ENCODE measurements around the gene EIF5AL1.
"Not testable (repeated sequence)": the region's sequence is repeated elsewhere in the genome, so short reads cannot be mapped to it uniquely, and the experiment has no call there.

Gene EIF5AL1

DNA sequence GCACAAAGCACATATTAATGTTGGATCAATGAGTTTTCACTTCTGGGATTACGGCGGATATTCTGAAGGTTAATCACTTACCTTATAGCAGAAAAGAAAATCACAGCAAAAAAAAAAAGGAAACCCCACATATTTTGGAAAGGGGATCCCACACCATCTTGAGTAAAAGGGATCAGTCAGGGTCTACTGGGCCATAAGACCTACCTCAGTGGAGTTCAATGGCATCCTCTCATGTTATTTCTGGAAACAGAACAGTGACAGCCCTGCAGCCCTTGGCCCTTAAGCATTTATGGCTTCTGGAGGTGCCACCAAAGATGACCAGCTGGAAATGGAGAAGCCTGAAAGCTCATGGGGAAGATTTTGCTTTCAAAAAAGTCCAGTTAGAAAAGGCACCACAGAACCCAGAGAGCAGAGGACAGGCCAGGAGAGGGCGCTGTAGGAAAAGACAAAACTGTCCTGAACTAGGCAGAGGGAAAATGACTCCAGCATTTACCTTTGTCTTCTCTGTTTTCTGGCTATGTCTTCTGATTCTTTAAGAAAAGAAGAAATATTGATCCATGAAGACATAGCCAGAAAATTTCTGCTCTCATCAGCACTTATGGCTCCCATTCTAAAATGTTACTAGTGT lies 2.9 kb upstream of the EIF5AL1 start:
- DNase-seq (ENCODE audit: low read depth in 2 of 2) = not testable (repeated sequence)

DNA sequence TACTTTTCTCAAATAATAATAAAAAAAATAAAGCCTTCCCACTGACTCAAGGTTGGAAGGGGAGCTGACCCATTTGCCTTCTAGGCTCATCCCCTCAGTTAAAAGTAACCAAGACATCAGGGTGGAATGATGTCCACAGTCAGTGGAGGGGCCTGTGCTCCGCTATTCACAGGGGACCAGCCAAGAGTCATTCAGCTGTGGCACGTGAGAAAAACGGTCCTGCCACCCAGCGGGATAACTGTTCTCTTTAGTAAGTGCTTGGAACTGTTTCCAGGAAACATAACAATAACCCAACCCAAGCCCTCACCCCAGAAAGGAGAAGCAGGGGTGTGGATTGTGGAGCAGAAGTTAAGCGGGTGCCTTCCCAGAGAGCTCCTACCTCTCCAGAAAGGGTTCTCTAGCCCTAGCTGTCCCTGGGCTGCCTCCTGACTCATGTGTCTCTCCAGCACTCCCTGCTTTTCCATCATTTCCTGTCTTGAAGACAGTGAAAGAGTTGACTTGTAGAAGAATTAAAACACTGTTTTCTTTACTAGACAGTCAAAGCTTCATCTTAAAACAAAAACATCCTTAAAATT lies 2.3 kb upstream of the EIF5AL1 start:
- not testable (repeated sequence) for DNase-seq (ENCODE audit: low read depth in 2 of 2)

DNA sequence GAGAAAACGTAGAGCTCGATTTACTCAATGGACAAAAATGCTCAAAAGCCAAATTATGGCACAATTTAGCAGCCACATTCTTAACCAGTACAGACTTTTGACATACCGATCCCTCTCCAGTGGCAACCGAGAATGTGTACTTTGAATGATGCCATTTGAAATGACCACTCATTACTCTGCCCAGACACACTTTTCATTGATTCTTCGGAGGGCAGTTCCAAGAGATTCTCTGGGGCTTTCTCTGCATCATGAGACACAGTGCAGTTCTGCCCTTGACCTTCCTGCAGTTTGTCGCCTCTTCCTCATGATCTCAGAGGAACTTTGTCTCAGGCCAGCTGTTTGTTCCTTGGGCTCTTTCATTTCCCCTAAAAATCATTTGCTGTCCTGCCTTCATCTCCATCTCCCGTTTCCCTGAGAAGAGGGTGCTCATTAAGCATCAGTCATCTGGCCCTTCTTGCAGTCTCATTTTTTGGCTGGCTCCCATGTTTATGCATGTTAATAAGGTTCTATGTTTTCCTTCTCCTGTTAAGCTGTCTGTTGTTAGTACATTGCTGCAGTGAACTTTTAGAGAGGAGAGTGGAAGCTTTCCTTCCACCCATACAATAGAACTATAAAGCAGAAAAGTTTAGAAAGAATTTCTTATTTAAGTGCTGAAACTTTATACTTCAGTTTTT lies 4.3 kb downstream of the EIF5AL1 start:
- not testable (repeated sequence) for DNase-seq (ENCODE audit: low read depth in 2 of 2)

DNA sequence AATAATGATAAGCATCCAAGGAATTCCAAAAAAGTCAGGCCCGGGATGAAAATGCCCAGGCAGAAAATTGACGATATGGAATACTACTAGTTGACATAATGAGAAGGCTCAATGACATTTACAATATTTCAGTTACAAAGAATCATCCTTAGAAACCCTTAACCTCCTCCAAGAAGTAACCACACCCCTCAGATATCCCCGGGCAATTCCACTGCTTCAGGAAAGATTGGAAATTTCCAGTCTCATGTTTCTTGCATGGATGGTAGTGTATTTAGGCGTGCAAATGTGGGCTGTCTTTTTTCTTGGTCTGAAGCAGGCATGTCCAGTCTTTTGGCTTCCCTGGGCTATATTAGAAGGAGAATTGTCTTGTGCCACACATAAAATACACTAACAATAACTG lies 5.2 kb downstream of the EIF5AL1 start:
- not testable (repeated sequence) for DNase-seq (ENCODE audit: low read depth in 2 of 2)

DNA sequence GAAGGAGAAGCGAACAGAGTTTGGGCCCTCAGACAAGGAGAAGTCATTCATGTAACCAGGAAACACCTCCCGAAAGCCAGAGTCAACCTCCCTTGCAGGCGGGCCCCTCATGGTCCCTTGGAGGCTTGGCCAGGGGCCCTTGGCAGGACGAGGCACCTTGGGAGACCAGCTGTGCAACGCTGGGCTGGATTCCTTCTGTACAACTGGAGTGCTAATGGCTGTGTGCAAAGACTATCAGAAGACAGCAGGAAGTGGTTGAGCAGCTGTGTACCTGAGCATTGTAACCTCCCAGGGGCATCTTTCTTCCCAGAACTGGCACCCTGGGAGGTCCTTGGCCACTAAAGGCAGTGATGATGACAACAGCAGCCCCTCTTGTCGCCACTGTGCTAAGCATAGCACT lies 9.4 kb downstream of the EIF5AL1 start:
- DNase-seq (ENCODE audit: low read depth in 2 of 2) = not testable (repeated sequence)

DNA sequence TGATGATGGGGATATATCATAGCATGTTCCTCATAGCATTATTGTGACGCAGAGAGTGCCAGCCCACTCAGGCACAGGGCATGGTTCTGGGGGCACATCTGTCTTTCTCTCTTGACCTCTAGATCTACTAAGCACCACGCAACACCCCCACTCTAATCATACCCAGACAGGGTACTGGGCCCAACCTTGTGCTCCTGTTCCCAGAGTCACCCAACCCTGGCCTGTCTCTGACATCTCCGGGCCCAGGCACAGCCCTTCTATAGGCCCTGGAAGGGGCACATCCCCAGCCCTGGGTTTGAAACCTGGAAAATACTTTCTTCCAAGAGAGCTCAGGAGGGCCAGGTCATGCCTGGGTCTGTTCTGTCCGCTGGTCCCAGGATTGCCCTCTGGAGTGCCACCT lies 10.1 kb downstream of the EIF5AL1 start:
- not testable (repeated sequence) for DNase-seq (ENCODE audit: low read depth in 2 of 2)

DNA sequence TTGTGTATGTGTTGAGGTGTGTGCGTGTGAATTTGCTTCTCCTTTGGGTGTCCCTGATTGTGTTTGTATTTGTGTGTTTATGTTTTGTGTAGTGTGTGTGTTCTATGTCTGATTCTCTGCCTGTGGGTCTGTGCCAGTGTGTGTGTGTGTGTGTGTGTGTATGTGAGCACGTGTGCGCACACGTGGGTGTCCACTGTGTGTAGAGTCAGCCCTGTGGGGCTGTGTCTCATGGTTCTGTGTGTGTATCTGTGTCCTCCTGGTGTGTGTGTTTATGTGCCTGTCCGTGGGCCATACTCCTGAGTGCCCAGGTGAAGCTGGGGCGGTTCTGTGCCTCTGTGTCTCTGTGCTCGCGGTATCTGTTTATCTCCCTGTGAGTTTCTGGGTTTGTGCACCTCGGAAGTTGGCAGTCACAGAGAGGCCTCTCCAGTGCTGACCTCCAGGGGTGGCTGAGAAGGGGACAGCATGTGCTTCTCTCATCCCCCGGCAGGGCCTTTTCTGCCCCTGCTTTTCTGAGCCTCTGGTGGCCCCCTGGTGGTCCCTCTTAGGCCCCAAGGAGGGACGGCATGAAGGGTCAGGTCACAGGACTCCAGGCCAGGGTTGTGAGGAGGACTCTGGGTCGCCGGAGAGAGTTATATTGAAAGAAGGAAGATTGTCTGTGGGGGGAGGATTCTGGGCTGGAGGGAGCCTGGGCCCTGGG lies 11.0 kb downstream of the EIF5AL1 start:
- DNase-seq (ENCODE audit: low read depth in 2 of 2) = not testable (repeated sequence)

DNA sequence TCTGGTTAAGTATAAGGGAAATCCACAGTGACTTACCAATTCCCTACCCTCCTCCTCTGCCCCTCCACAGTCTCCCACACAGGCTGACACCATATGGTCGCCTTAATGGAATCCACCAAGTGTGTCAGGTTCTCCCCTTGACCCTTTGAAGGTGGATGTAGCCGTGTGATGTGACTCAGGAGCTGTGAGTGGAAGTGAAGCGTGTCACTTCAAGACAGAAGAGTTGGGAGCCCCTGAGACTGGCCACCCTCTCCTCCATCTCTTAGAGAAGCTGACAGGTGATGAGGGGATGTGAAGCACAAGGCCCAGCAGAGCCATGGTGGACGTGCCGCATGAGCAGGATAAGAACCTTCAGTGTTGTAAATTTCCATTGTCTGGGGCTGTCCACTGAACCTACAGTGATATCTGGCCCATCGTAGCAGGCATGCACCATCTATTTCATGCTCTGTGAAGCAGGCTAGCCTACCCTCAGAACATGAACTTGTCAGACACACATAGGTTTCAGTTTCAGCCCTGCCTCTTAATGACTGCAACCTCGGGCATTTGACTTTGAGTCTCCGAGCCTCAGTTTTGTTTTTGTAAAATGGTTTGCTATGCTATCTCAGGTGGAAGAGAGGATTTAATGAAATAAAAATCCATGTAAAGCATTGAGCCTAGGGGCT lies 12.8 kb downstream of the EIF5AL1 start:
- not testable (repeated sequence) for DNase-seq (ENCODE audit: low read depth in 2 of 2)

DNA sequence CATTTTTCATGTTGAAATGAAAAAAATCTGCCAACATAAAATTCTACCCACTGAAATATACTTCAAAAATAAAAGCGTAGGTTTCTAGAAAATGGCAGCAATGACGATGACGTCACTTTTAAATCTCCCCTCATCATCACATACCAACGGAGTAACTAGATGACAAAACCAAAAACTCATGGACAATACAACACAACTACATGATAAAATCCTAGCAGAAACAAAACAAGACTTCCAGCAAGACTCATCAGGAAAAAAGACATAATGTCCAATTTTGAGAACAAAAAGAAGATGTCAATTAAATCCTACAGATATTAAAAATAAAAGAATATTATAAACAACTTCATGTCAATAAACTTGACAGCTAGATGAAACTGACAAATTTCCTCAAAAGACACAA lies 15.9 kb downstream of the EIF5AL1 start:
- not testable (repeated sequence) for DNase-seq (ENCODE audit: low read depth in 2 of 2)

DNA sequence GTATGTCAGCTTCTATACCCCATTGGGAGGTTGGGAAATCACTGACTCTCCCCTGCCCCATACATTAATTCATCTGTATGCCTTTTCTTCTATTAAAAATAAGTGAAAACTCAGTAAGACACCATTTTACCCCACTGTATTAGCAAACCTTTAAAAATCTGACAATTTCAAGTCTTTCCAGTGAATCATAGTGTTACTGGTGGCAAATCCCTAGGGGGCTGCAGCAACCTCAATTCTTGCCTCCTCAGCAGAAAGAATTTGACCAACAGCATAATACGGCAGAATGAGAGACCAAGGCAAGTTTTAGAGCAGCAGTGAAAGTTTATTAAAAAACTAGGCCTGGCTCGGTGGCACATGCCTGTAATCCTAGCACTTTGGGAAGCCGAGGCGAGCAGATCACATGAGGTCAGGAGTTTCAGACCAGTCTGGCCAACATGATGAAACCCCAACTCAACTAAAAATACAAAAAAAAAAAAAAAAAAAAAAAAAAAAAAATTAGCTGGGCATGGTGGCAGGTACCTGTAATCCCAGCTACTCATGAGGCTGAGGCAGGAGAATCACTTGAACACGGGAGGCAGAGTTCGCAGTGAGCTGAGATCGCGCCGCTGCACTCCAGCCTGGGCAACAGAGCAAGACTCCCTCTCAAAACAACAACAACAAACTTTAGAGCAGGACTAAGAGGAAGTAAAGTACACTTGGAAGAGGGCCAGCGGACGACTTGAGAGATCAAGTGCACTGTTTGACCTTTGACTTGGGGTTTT lies 21.0 kb downstream of the EIF5AL1 start:
- DNase-seq (ENCODE audit: low read depth in 2 of 2) = not testable (repeated sequence)

DNA sequence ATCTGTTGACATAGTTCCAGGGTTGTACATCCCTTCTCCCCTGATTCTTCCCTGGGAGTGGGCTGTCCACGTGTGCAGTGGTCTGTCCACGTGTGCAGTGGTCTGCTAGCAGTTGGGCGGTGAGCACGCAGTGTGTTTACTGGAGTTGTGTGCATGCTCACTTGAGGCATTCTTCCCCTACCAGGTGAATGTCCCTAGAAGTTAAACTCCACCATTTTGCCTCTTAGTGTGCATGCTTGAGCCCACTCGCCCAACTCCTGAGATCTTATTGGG lies 21.5 kb downstream of the EIF5AL1 start:
- DNase-seq (ENCODE audit: low read depth in 2 of 2) = not testable (repeated sequence)

DNA sequence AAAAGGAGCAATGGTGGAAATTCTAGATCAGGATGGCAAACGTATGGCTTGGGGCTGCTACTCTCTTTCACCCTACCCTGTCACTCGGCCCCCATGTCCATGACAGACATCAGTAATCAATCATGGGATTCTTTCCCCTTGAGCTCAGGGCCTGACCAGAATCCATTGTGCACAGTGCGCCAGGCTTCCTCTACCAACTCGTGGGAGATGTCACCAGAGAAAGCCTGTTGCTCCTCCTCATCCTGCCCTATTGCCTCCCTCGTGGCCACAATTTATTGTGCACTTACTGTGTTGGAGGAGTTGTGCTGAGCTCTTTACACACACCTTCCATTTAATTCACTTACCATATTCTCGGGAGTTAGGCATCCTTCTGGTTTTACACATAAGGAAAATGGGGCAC lies 26.0 kb downstream of the EIF5AL1 start:
- DNase-seq (ENCODE audit: low read depth in 2 of 2) = not testable (repeated sequence)

DNA sequence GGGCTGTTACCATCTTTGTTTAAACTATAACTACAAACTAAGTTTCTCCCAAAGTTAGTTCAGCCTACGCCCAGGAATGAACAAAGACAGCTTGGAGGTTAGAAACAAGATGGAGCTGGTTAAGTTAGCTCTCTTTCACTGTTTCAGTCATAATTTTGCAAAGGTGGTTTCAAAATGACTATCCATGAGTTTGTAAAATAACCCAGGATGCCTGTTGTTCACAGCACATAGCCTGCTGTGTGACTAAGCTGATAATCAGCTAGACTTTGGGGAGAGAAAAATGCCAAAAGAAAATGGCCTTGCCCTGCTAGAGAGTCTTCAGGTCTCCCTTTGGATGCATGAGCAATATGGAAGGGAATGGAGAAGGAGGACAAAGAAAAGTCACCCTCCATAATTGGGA lies 28.6 kb downstream of the EIF5AL1 start:
- DNase-seq (ENCODE audit: low read depth in 2 of 2) = not testable (repeated sequence)

DNA sequence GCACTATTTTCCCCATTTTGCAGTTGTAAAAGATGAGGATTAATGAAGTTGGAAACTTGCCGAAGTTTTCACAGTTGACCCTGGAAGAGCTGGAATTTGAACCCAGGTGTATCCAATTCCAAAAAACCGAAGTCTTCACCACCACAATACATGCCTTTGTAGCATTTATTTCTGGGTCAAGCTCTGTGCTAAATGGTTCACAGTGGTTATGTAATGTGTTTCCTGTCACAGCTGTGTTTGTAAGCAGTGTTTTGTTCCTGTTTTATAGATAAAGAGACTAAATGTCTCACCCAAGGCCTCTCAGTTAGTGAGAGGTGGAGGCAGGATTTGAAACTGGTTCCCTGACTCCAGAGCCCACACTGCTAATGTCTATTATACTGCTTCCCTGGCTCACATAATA lies 30.3 kb downstream of the EIF5AL1 start:
- DNase-seq (ENCODE audit: low read depth in 2 of 2) = no peak

DNA sequence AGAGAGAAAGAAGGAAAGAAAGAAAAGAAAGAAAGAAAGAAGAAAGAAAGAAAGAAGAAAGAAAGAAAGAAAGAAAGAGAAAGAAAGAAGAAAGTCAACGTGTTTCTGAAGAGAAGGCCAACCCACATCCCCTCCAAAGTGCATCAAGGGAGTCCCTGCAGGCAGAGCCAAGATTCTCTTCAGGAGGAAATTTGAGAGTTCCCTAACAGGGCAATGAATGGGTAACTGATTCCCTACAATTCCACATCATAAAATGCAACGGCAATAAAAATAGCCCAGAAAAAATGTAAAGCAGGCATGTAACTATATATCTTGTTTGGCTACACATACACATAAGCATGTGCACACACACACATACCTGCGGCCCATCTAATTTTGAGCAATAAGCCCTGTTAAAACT lies 32.1 kb downstream of the EIF5AL1 start:
- not testable (repeated sequence) for DNase-seq (ENCODE audit: low read depth in 2 of 2)

DNA sequence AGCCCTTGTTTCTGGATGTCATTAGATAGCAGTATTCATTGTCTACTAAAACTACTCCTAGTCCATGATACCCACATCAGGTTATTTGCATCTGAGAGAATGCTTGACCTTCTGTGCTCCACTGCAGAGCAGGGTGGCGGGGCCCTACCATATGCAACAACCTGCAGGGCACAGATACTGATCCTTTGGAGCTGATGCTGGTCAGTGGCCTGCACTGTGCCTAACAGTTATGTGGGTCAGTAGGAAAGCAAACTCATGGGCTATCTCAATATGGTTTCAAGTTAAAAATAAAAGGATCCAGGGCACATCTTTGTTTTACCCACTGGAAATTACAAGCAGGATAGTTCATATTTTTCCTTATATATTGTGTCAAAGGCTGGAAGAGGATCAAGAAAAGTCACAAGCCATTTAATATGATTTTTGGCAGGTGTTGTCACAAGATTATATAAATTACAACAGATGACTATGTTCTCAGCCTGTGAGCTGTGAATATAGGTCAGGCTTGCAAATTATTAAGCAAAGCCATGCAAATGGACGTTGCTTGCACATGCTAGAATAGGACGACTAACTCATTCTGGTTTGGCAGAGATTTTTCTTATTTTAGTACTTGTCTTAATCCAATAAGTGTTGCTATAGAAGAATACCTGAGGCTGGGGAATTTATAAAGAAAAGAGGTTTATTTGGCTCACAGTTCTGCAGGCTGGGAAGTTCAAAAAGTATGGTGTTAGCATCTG lies 32.8 kb downstream of the EIF5AL1 start:
- DNase-seq (ENCODE audit: low read depth in 2 of 2) = not testable (repeated sequence)

DNA sequence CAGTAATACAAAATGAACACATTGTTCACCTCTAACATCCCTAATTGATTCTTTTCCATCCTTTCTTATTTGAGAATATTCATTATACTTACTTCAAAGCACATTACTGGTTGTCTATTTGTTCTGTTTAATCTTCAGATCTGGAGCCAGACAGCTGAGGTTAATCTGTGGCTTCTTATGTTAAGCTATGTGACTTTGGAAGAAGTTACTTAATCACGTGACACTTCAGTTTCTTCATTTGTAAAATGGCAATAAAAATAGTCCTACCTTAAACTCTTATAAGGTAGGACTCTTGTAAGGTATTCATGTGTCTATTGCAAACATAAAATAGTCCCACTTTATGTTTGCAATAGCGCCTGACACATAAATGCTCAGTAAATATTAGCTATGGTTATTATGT lies 34.8 kb downstream of the EIF5AL1 start:
- DNase-seq (ENCODE audit: low read depth in 2 of 2) = not testable (repeated sequence)

DNA sequence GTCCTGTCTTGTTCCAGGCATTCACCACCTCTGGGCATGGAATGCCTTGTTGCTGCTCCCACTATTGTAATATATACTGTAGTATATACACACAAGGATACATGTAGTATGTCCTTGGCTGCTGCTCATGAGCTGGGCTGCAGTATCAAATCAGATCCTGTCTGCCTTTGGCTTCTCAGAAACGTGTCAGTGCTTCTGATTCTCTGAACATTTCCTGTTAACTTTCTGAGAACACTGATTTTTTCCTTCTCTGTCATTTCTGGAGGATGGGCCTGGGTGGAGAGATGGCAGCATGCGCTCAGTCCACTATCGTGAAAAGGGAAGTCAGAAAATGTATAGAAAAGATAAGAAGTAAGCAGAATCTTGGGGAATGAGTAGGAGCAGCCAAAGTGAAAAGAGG lies 35.6 kb downstream of the EIF5AL1 start:
- no peak for DNase-seq (ENCODE audit: low read depth in 2 of 2)

DNA sequence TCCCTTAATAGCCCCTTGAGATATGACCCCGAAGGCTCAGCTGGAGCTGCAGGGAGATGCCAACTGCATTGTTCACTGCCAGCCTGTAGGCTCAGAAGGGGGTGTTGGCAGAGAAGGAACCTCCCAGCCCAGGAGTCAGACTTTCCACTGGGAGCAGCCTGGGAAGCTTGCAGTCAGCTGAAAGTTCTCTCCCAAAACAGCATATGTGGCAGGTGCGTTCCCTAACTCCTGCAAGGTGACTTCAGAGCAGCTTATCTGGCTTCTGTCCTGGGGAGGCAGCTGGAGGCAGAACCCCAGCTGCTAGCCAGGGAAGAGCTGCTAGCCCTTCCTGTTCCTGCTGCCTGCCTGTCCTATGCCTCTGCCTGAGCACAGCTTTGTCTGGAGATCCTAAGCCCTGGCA lies 39.8 kb downstream of the EIF5AL1 start:
- DNase-seq (ENCODE audit: low read depth in 2 of 2) = no peak

DNA sequence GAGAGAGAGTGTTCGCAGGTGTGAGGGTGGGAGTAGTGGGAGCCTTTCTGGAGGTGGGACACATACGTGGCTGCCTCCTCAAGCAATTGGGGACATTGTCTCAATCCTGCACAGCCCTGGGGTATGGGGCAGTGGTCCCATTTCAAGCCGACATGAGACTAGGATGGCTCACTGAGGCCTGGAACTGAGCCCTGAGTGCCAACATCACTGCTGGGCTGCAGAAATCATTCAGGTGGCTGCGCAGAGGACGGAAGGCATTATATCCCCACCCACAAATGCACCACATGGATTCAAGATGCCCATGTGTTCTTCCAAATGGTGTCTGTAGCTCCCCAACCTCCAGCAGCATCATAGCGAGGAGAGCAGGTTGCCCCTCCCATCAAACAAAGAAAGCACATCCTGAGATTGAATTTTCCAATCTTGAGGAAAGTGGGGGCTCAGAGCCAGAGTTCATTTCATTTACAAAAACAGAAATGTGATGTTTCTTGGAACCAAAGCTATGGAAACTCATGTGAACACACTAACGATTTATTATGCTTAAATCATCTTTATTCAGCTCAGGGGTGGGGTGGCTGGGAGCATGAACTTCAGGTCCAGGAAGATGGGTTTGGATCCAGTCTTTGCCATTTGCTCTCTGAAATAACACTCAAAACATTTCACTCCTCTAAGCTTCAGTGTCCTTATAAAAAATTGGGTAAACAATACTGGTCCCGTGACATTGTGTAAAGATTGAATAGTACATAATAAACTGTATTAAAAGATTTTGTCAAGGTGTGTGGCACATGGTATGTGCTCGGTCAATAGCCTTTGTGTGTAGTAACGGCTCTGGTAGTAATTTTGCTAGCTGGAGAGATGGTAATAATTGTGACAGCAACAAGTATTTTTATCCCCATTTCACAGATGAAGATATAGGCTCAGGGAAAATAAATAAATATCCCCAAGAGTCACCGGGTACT lies 43.3 kb downstream of the EIF5AL1 start:
- no peak for DNase-seq (ENCODE audit: low read depth in 2 of 2)
